Subcutaneous adipose tissue (tissue), 4 donors: ENCODE data around the gene GGT6. TPM values are rescaled to one million over a fixed set of nuclear protein-coding genes. Genes with fewer than 3 reads are reported as not detected.

Source experiments
- CTCF ChIP-seq: fragments of 450-650 bp; IDR thresholded peaks from one replicate; pipeline ENCODE4 v1.5.1; 2016; ENCODE audit warnings: low read depth, mild to moderate bottlenecking, control low read depth, antibody characterized with exemption, moderate library complexity
- total RNA-seq, 4 donors: library from RNA; depleted of rRNA; stranded (reverse); fragments of >200 nt; gene quantifications; one replicate each; pipeline ENCODE4 v1.1.0, GENCODE V29; 2016

Gene GGT6
- total RNA-seq, 4 donors from 2014 or later: not detected

- no peak for TF ChIP-seq CTCF
These were observed 22.0 kb downstream of the GGT6 start for GRCh38 chr17:4538236-4539002.

- no peak for TF ChIP-seq CTCF
These were observed 22.7 kb downstream of the GGT6 start for GRCh38 chr17:4537451-4538235.

GRCh38 chr17:4536742-4537411, 23.5 kb downstream of the GGT6 start:
- TF ChIP-seq CTCF: no peak

- no peak for TF ChIP-seq CTCF
These were observed 24.1 kb downstream of the GGT6 start for GRCh38 chr17:4536259-4536741.

- TF ChIP-seq CTCF: no peak
These were observed 24.6 kb downstream of the GGT6 start for GRCh38 chr17:4535667-4536258.

- TF ChIP-seq CTCF: no peak
These were observed 25.3 kb downstream of the GGT6 start for GRCh38 chr17:4534928-4535666.
